Neutrophil (primary cell): Measurements from ENCODE around the gene ASIC2.

Experiments used
- H3K27ac ChIP-seq: fragments of 200-600 bp; sonication (generic); 2 replicates; pipeline ENCODE4 v1.5.1; 2016; ENCODE audit warnings: mild to moderate bottlenecking, moderate library complexity
- H3K27me3 ChIP-seq: fragments of 200-600 bp; sonication (generic); 2 replicates; pipeline ENCODE4 v1.6.0; 2016; ENCODE audit warnings: mild to moderate bottlenecking
- H3K36me3 ChIP-seq: fragments of 200-600 bp; sonication (generic); 2 replicates; pipeline ENCODE4 v1.5.1; 2017
- H3K4me1 ChIP-seq, 2 experiments: fragments of 200-600 bp in 1 of 2; sonication (generic) in 1 of 2; 1 replicate in 1 of 2; 2 replicates in 1 of 2; pipeline versions ENCODE4 v1.5.1 to v1.6.1; 2013 to 2016; ENCODE audit warnings: low read depth in 1 of 2, low read length in 1 of 2, mild to moderate bottlenecking in 1 of 2, moderate library complexity in 1 of 2; ENCODE audit not compliant: control insufficient read depth in 1 of 2, insufficient read depth in 1 of 2
- H3K4me3 ChIP-seq, 2 experiments: fragments of 200-600 bp in 1 of 2; sonication (generic) in 1 of 2; 1 replicate in 1 of 2; 2 replicates in 1 of 2; pipeline ENCODE4 v1.5.1; 2013 to 2016; ENCODE audit warnings: low read depth in 1 of 2, low read length in 1 of 2, mild to moderate bottlenecking in 1 of 2, moderate library complexity in 1 of 2
- H3K9me3 ChIP-seq: fragments of 200-600 bp; sonication (generic); 2 replicates; pipeline ENCODE4 v1.5.1; 2016
- CTCF ChIP-seq: fragments of 200-600 bp; sonication (generic); IDR thresholded peaks from 2 replicates; pipeline ENCODE4 v1.5.1; 2016; ENCODE audit warnings: antibody characterized with exemption

ASIC2 gene

GRCh38 chr17:33207231-33207630, 85.9 kb downstream of the ASIC2 start:
- no peak overlapping the region for H3K27ac ChIP-seq
- H3K27me3 ChIP-seq = peaks cover 7% of the 10 kb centered on the region
- H3K36me3 ChIP-seq = no peaks in the 10 kb centered on the region
- H3K4me1 ChIP-seq = no peaks in the 10 kb centered on the region
- no peak for TF ChIP-seq CTCF
- H3K9me3 ChIP-seq = no peaks in the 10 kb centered on the region
- no peak overlapping the region for H3K4me3 ChIP-seq

GRCh38 chr17:33205552-33205951, 87.5 kb downstream of the ASIC2 start:
- H3K4me1 ChIP-seq = no peaks in the 10 kb centered on the region
- H3K27ac ChIP-seq = no peak overlapping the region
- H3K36me3 ChIP-seq = no peaks in the 10 kb centered on the region
- no peak overlapping the region for H3K4me3 ChIP-seq
- H3K9me3 ChIP-seq = no peaks in the 10 kb centered on the region
- TF ChIP-seq CTCF = no peak
- H3K27me3 ChIP-seq = peaks cover 7% of the 10 kb centered on the region

GRCh38 chr17:33204701-33205100, 88.4 kb downstream of the ASIC2 start:
- no peak overlapping the region for H3K4me3 ChIP-seq
- no peaks in the 10 kb centered on the region for H3K4me1 ChIP-seq

GRCh38 chr17:33204156-33204555, 88.9 kb downstream of the ASIC2 start:
- H3K36me3 ChIP-seq = no peaks in the 10 kb centered on the region
- TF ChIP-seq CTCF = no peak
- H3K27ac ChIP-seq = no peak overlapping the region
- no peaks in the 10 kb centered on the region for H3K9me3 ChIP-seq
- no peaks in the 10 kb centered on the region for H3K27me3 ChIP-seq
- H3K4me1 ChIP-seq = no peaks in the 10 kb centered on the region
- no peak overlapping the region for H3K4me3 ChIP-seq

More at GRCh38 chr17:33204701-33205100, 88.4 kb downstream of the ASIC2 start:
- TF ChIP-seq CTCF = no peak
- Histone ChIP-seq H3K9me3 (no peaks in the 10 kb centered on the region), H3K27ac (no peak overlapping the region), H3K27me3 (no peaks in the 10 kb centered on the region), H3K36me3 (no peaks in the 10 kb centered on the region)

- no peaks in the 10 kb centered on the region for H3K9me3 ChIP-seq
- no peak for TF ChIP-seq CTCF
- no peak overlapping the region for H3K4me3 ChIP-seq
- H3K27ac ChIP-seq = no peak overlapping the region
- H3K27me3 ChIP-seq = no peaks in the 10 kb centered on the region
- H3K36me3 ChIP-seq = no peaks in the 10 kb centered on the region
- H3K4me1 ChIP-seq = no peaks in the 10 kb centered on the region
Observed at GRCh38 chr17:33202796-33203495, 90.1 kb downstream of the ASIC2 start.
